SK-N-SH treated with all-trans-retinoic acid at 6 μM for 48 hours (cell line): ENCODE measurements around the gene ADAM8.

Experiments used
- ESRRG ChIP-seq: fragments of 250-450 bp; sonication (Bioruptor Pico); IDR thresholded peaks from 2 replicates; pipeline ENCODE4 v1.6.1; 2021; ENCODE audit warnings: mild to moderate bottlenecking
- ISL1 ChIP-seq: fragments of 250-450 bp; sonication (Bioruptor Pico); IDR thresholded peaks from 2 replicates; pipeline ENCODE4 v2.1.2; 2022; ENCODE audit warnings: mild to moderate bottlenecking, moderate library complexity
- OSR1 ChIP-seq: fragments of 250-450 bp; sonication (Bioruptor Pico); IDR thresholded peaks from 2 replicates; pipeline ENCODE4 v1.8.0; 2022; ENCODE audit warnings: moderate library complexity, mild to moderate bottlenecking, inconsistent platforms
- PATZ1 ChIP-seq: fragments of 250-450 bp; sonication (Bioruptor Pico); IDR thresholded peaks from 2 replicates; pipeline ENCODE4 v1.8.0; 2020; ENCODE audit warnings: mild to moderate bottlenecking, moderate library complexity, borderline replicate concordance
- POU6F1 ChIP-seq: fragments of 250-450 bp; sonication (Bioruptor Pico); IDR thresholded peaks from 2 replicates; pipeline ENCODE4 v1.8.0; 2021; ENCODE audit warnings: low read depth, mild to moderate bottlenecking, moderate library complexity, borderline replicate concordance
- RARB ChIP-seq: fragments of 250-450 bp; sonication (Bioruptor Pico); IDR thresholded peaks from 2 replicates; pipeline ENCODE4 v1.8.0; 2021; ENCODE audit warnings: mild to moderate bottlenecking, moderate library complexity
- ZFP30 ChIP-seq: fragments of 450-650 bp; formaldehyde crosslinking; IDR thresholded peaks from 2 replicates; pipeline ENCODE4 v1.5.0; 2022; ENCODE audit warnings: mild to moderate bottlenecking, moderate library complexity
- ZNF565 ChIP-seq: fragments of 450-650 bp; formaldehyde crosslinking; conservative IDR thresholded peaks from 2 replicates; pipeline ENCODE4 v1.5.0; 2020; ENCODE audit warnings: low read depth, mild to moderate bottlenecking, moderate library complexity

- no peak for TF ChIP-seq ZNF565 (CRISPR knock-in tag)
- TF ChIP-seq ZFP30 (CRISPR knock-in tag) = no peak
- no peak for TF ChIP-seq OSR1 (CRISPR knock-in tag)
- TF ChIP-seq PATZ1 (CRISPR knock-in tag) = no peak
- no peak for TF ChIP-seq RARB (CRISPR knock-in tag)
- TF ChIP-seq POU6F1 (CRISPR knock-in tag) = no peak
- no peak for TF ChIP-seq ESRRG (CRISPR knock-in tag)
- no peak for TF ChIP-seq ISL1 (CRISPR knock-in tag)
These were observed 767 bp upstream of the ADAM8 start for GRCh38 chr10:133277277-133277992.
